Fibroblast of peridontal ligament (primary cell): ENCODE results near the gene RTF2.
"Not testable (repeated sequence)": the region's sequence is repeated elsewhere in the genome, so short reads cannot be mapped to it uniquely, and the experiment has no call there.

Source experiments
- DNase-seq: peaks from one replicate; pipeline ENCODE4 v3.0.0-alpha.2; 2010; ENCODE audit errors: extremely low read depth

Gene RTF2

DNA sequence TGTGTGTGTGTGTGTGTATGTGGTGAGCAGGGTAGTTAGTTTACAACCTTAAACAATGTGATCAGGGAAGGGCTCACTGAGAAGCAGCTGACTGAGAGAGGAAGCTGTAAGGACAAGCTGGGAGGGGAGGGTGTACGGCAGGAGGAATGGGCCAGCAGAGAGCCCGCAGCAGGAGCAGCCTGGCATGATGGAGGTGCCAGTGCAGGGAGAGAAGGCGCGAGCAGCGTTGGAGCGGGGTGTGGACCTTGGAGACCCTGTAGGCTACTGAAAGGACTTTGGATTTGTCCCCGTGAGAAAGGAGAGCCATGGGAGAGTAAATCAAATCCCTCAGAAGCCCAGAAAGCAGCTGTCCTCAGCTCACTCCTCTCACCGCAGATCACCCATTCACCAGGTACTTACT is 83.1 kb downstream of the RTF2 start:
- no peak for DNase-seq

- no peak for DNase-seq
Observed at GRCh38 chr20:56552911-56553629, 84.6 kb downstream of the RTF2 start.

- peak; percentile 92 for DNase-seq
Observed at GRCh38 chr20:56554869-56555268, 86.4 kb downstream of the RTF2 start.

- no peak for DNase-seq
Observed at GRCh38 chr20:56558968-56559367, 90.5 kb downstream of the RTF2 start.

DNA sequence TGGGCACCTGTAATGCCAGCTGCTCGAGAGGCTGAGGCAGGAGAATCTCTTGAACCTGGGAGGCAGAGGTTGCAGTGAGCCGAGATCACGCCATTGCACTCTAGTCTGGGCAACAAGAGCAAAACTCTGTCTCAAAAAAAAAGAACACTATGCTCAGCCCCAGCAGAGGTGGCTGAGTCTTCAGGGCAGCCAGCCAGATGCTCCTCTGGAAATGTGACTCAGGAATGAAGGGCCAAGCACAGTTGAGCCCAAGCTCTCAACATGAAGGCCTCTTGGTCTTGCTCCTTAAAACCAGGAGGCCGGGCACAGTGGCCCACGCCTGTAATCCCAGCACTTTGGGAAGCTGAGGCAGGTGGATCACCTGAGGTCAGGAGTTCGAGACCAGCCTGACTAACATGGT is 96.1 kb downstream of the RTF2 start:
- not testable (repeated sequence) for DNase-seq

DNA sequence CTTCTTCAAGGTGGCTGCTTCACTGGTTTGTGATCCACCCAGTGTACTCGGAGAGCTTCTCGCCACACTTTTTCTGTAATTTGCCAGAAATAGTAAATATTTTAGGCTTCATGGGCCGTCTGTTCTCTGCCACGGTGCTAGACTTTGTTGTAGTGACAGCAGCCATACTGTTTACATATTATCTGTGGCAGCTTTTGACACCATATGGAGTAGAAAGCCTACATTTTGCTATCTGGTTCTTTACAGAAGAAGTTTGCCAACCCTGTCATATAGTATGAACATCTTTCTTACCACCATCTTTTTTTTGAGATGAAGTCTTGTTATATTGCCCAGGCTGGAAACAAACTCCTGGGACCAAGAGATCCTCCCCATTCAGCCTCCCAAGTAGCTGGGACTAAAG is 97.1 kb downstream of the RTF2 start:
- no peak for DNase-seq

- no peak for DNase-seq
Observed at GRCh38 chr20:56566621-56567020, 98.2 kb downstream of the RTF2 start.
